ENCODE results near the gene CARNS1.

CARNS1 gene

DNA sequence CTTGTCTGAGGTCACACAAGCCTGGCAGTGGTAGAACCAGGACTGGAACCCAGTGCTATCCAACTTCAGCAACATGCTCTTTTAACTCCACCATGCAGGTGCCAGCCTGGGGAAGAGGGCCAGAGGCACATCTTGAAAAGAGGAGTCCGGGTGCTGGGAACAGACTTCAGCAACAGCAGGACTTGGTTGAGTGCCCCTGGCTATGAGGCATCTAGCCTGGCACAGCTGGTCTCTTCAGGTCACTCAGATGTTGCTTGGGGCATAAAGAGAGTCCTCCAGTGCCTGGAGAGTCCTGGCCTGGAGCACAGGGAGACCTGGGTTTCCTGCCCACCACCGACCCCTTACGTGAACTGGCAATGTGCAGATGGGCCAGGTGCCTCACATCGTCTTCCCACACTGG is 36.9 kb upstream of the CARNS1 start:
- no peak overlapping the region for H3K9ac ChIP-seq (ENCODE audit: low read length)
- H3K4me1 ChIP-seq (ENCODE audit: control insufficient read depth, low read depth, low read length), result peaks cover 20% of the 10 kb centered on the region
- no peaks in the 10 kb centered on the region for H3K9me3 ChIP-seq (ENCODE audit: control insufficient read depth, low read depth, low read length)
- H3K27ac ChIP-seq (ENCODE audit: low read length), result no peak overlapping the region
- H3K4me3 ChIP-seq (ENCODE audit: low read length), result no peak overlapping the region
- peaks cover 43% of the 10 kb centered on the region for H3K27me3 ChIP-seq (ENCODE audit: control insufficient read depth, insufficient read depth, low read length)
- no peaks in the 10 kb centered on the region for H3K36me3 ChIP-seq (ENCODE audit: control insufficient read depth, low read depth, low read length)

DNA sequence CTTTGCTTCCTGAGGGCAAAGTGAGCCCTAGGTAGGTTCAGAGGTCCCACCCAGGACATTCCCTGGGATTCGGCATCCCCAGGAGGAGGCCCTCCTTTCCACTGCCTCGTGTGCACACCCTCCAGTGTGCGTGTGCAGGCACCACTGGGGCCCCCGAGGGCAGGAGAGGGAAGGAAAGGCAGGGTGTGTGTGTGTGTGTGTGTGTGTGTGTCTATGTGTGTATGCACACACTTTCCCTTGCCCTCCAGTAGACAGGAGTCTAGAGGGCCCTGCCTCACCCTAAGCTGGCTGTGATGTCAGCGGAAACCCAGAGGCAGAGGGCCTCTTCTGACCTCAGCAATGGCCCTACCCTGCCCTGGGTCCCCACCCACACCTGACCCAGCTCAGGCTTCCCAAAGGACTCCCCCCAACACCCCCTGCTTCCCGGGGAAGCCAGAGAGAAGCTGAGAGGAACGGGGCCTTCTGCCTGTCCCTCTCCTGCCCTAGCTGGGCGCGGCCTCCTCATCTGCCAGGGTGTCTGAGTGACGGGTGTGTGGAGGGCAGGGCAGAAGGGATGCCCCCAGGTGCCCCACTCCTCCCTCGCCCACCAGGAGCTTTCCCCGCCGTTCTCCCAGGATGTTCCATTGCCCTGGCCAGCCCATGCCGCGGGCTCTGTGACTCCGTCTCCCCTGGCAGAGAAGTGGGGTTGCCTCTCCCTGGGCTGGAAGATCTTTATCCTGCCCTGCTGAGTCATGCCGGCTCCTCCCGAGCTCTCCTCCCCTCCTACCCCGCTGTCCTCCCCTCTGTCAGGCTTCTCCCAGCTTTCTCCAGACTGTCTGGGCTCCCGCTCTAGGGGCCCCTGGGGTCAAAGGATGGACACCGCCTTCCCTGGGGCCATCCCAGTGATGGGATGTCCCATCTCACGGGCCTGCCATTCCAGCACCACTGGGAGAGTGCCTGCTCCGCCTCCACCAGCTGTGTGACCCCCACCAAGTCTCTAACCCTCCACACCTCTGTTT is 36.1 kb upstream of the CARNS1 start:
- Histone ChIP-seq H3K27ac (ENCODE audit: low read length) (no peak overlapping the region), H3K4me1 (ENCODE audit: control insufficient read depth, low read depth, low read length) (peaks cover 16% of the 10 kb centered on the region), H3K4me3 (ENCODE audit: low read length) (no peak overlapping the region), H3K27me3 (ENCODE audit: control insufficient read depth, insufficient read depth, low read length) (peaks cover 35% of the 10 kb centered on the region), H3K36me3 (ENCODE audit: control insufficient read depth, low read depth, low read length) (no peaks in the 10 kb centered on the region), H3K9me3 (ENCODE audit: control insufficient read depth, low read depth, low read length) (no peaks in the 10 kb centered on the region), H3K9ac (ENCODE audit: low read length) (no peak overlapping the region)

- H3K9ac ChIP-seq (ENCODE audit: low read length), result no peak overlapping the region
- H3K4me1 ChIP-seq (ENCODE audit: control insufficient read depth, low read depth, low read length), result peaks cover 1% of the 10 kb centered on the region
These were observed 34.1 kb upstream of the CARNS1 start for GRCh38 chr11:67381244-67381972.

DNA sequence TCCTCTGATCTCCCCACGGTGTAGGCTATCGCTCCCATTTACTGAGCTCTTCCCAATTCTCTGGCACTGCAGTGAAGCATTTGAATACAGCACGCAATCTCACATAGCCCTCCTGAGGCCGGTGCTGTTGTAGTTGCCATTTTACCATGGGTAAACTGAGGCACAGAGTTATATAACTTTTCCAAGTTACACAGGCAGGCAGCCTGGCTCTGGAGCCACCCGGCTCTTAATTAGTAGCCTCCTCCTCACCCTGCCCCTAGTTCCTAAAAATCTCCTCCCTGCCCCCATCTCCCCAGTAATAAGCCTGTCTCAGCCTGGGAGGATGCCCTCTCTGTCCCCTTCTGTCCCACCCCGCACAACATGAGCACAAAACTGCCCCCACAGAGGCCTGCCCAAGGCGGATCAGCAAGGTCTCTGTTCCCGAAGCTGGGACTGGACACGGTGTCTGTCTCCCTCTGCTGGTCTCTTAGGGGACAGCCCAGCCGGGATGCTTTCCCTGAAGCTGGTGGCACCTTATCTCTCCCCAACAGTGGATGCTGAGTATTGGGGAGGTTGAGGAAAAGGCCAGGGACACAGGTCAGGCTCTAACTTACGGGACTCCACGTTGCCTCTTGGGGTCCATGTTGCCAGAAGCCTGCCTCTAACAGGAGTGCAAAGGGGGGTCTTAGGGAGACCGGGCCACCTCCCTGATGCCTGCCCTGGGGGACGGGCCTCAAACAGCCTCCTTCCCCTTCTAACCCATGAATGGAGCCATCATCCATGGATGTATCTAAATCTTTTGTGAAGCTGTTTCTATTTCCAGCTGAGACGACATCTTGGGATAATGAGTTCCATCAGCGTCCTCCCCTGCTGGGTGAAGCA is 33.0 kb upstream of the CARNS1 start:
- H3K4me1 ChIP-seq (ENCODE audit: control insufficient read depth, low read depth, low read length), result no peaks in the 10 kb centered on the region
- H3K36me3 ChIP-seq (ENCODE audit: control insufficient read depth, low read depth, low read length), result no peaks in the 10 kb centered on the region
- H3K9ac ChIP-seq (ENCODE audit: low read length), result no peak overlapping the region
- peaks cover 13% of the 10 kb centered on the region for H3K27me3 ChIP-seq (ENCODE audit: control insufficient read depth, insufficient read depth, low read length)
- no peak overlapping the region for H3K4me3 ChIP-seq (ENCODE audit: low read length)
- no peak overlapping the region for H3K27ac ChIP-seq (ENCODE audit: low read length)
- H3K9me3 ChIP-seq (ENCODE audit: control insufficient read depth, low read depth, low read length), result no peaks in the 10 kb centered on the region

More at GRCh38 chr11:67381244-67381972, 34.1 kb upstream of the CARNS1 start:
- H3K36me3 ChIP-seq (ENCODE audit: control insufficient read depth, low read depth, low read length), result no peaks in the 10 kb centered on the region
- H3K27ac ChIP-seq (ENCODE audit: low read length), result no peak overlapping the region
- H3K9me3 ChIP-seq (ENCODE audit: control insufficient read depth, low read depth, low read length), result no peaks in the 10 kb centered on the region
- no peak overlapping the region for H3K4me3 ChIP-seq (ENCODE audit: low read length)
- peaks cover 24% of the 10 kb centered on the region for H3K27me3 ChIP-seq (ENCODE audit: control insufficient read depth, insufficient read depth, low read length)

DNA sequence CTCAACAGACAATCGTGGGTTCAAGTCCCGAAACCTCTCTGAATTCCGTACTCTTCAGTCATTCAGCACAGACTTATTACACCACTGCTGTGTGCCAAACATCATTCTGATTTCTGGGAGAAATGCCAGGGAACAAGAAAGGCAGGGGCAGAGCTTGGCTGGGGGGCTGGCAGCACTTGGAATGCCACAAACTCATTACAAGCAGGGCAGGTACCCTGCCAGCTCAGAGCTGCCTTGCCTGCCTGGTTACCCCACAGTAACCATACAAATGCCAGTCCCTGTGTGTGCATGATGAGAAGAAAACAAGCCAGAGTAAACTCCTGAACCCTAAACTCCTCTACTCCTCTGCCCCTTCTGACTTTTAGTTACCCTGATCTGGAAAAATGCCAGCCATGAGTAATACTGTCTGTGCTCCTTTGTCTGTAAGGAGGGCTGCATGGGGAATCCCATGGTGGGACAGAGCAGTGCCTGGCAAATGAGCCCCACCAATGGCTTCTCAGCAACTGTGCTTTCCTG is 30.6 kb upstream of the CARNS1 start:
- Histone ChIP-seq H3K9ac (ENCODE audit: low read length) (no peak overlapping the region), H3K9me3 (ENCODE audit: control insufficient read depth, low read depth, low read length) (no peaks in the 10 kb centered on the region), H3K27me3 (ENCODE audit: control insufficient read depth, insufficient read depth, low read length) (peaks cover 10% of the 10 kb centered on the region), H3K27ac (ENCODE audit: low read length) (no peak overlapping the region), H3K4me3 (ENCODE audit: low read length) (no peak overlapping the region), H3K4me1 (ENCODE audit: control insufficient read depth, low read depth, low read length) (no peaks in the 10 kb centered on the region), H3K36me3 (ENCODE audit: control insufficient read depth, low read depth, low read length) (no peaks in the 10 kb centered on the region)

DNA sequence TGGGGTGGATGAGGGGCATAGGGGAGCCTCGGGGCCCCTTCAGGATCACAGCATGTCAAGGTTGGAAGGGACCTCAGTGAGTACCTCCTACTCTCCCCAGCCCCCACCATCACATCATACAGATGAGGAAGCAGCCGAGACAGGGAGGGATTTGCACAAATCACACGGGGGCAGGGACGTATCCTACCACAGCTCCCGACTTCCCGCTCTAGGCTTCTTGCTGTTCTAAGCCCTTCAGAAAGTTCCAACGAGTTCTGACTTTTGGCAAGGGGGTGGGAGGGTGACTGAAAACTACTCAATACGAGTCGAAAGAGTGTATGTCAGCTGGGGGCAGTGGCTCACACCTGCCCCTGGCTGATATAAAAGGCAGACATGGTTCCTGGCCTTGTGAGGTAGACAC is 28.4 kb upstream of the CARNS1 start:
- H3K9me3 ChIP-seq (ENCODE audit: control insufficient read depth, low read depth, low read length), result no peaks in the 10 kb centered on the region
- no peak overlapping the region for H3K4me3 ChIP-seq (ENCODE audit: low read length)
- no peaks in the 10 kb centered on the region for H3K4me1 ChIP-seq (ENCODE audit: control insufficient read depth, low read depth, low read length)
- H3K9ac ChIP-seq (ENCODE audit: low read length), result no peak overlapping the region
- peaks cover 10% of the 10 kb centered on the region for H3K27me3 ChIP-seq (ENCODE audit: control insufficient read depth, insufficient read depth, low read length)
- no peaks in the 10 kb centered on the region for H3K36me3 ChIP-seq (ENCODE audit: control insufficient read depth, low read depth, low read length)
- no peak overlapping the region for H3K27ac ChIP-seq (ENCODE audit: low read length)

DNA sequence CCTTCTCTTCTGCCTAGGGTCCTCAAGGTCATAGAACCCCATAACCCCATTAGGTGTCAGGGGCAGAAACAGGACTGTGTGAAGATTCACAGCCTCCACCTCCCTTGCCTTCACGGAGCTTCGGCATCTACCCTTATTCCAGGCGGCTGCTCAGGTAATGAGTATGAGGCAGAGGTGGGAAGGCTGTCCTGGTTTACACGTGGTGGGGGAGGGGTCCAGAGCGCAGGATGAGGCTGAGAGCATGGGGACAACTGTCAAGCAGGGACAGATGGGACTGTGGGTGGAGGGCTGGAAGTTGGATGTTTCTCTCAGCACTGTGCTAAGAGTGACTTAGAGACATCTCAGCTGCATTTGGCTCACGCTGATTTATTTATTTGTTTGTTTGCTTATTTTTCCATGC is 28.0 kb upstream of the CARNS1 start:
- Histone ChIP-seq H3K4me1 (ENCODE audit: control insufficient read depth, low read depth, low read length) (no peaks in the 10 kb centered on the region), H3K9me3 (ENCODE audit: control insufficient read depth, low read depth, low read length) (no peaks in the 10 kb centered on the region), H3K27ac (ENCODE audit: low read length) (no peak overlapping the region), H3K4me3 (ENCODE audit: low read length) (no peak overlapping the region), H3K27me3 (ENCODE audit: control insufficient read depth, insufficient read depth, low read length) (peaks cover 14% of the 10 kb centered on the region), H3K9ac (ENCODE audit: low read length) (no peak overlapping the region), H3K36me3 (ENCODE audit: control insufficient read depth, low read depth, low read length) (no peaks in the 10 kb centered on the region)

GRCh38 chr11:67389477-67389876 is 26.0 kb upstream of the CARNS1 start:
- Histone ChIP-seq H3K27me3 (ENCODE audit: control insufficient read depth, insufficient read depth, low read length) (peaks cover 13% of the 10 kb centered on the region), H3K9me3 (ENCODE audit: control insufficient read depth, low read depth, low read length) (no peaks in the 10 kb centered on the region), H3K36me3 (ENCODE audit: control insufficient read depth, low read depth, low read length) (no peaks in the 10 kb centered on the region), H3K27ac (ENCODE audit: low read length) (no peak overlapping the region), H3K4me1 (ENCODE audit: control insufficient read depth, low read depth, low read length) (no peaks in the 10 kb centered on the region), H3K4me3 (ENCODE audit: low read length) (no peak overlapping the region), H3K9ac (ENCODE audit: low read length) (no peak overlapping the region)

- H3K9ac ChIP-seq (ENCODE audit: low read length), result peak overlapping the region; percentile 54
- H3K9me3 ChIP-seq (ENCODE audit: control insufficient read depth, low read depth, low read length), result no peaks in the 10 kb centered on the region
- H3K4me3 ChIP-seq (ENCODE audit: low read length), result peak overlapping the region; percentile 67
These were observed 24.6 kb upstream of the CARNS1 start for GRCh38 chr11:67390947-67391303.

GRCh38 chr11:67391304-67392182 is 23.9 kb upstream of the CARNS1 start, which contains the start of gene RAD9A:
TSS of gene RAD9A (plus strand) at chr11:67391986. CDS start at chr11:67392045, 59 bp downstream.
- peak within 1 kb of the TSS; percentile 67 for H3K4me3 ChIP-seq (ENCODE audit: low read length)
- H3K36me3 ChIP-seq (ENCODE audit: control insufficient read depth, low read depth, low read length), result peaks cover 3% of the 10 kb centered on the region
- H3K27me3 ChIP-seq (ENCODE audit: control insufficient read depth, insufficient read depth, low read length), result peaks cover 5% of the 10 kb centered on the region
- peak within 1 kb of the TSS; percentile 62 for H3K9ac ChIP-seq (ENCODE audit: low read length)
- H3K27ac ChIP-seq (ENCODE audit: low read length), result no peak within 1 kb of the TSS
- H3K9me3 ChIP-seq (ENCODE audit: control insufficient read depth, low read depth, low read length), result no peaks in the 10 kb centered on the region
- H3K4me1 ChIP-seq (ENCODE audit: control insufficient read depth, low read depth, low read length), result no peaks in the 10 kb centered on the region

More at GRCh38 chr11:67390947-67391303, 24.6 kb upstream of the CARNS1 start:
- Histone ChIP-seq H3K36me3 (ENCODE audit: control insufficient read depth, low read depth, low read length) (peaks cover under 1% of the 10 kb centered on the region), H3K27ac (ENCODE audit: low read length) (no peak overlapping the region), H3K27me3 (ENCODE audit: control insufficient read depth, insufficient read depth, low read length) (peaks cover 5% of the 10 kb centered on the region), H3K4me1 (ENCODE audit: control insufficient read depth, low read depth, low read length) (no peaks in the 10 kb centered on the region)

Data from iPS-18a (cell line).